ENCODE data around the gene RAB1B.

GRCh38 chr11:66314561-66315497, 46.4 kb downstream of the RAB1B start:
- TF ChIP-seq EP300 (IDR thresholded peaks at IDR 0.05; ENCODE audit: low read depth): no peak
- no peak for TF ChIP-seq CTCF (IDR thresholded peaks at IDR 0.05)

Measured in transverse colon (tissue), 3 donors.